KMS-11 (cell line): ENCODE results near the gene SETBP1.
A peak's percentile ranks its signal among the peaks of the same experiment; 100 is the strongest.

Experiments
- H2AFZ ChIP-seq: fragments of 200-600 bp; sonication (generic); 2 replicates; pipeline ENCODE4 v1.6.1; 2016; ENCODE audit warnings: antibody characterized with exemption, mixed run types, low read depth
- H3K27ac ChIP-seq: fragments of 200-600 bp; sonication (generic); 2 replicates; pipeline ENCODE4 v1.6.1; 2016; ENCODE audit warnings: mild to moderate bottlenecking, mixed run types
- H3K27me3 ChIP-seq: fragments of 200-600 bp; sonication (generic); 2 replicates; pipeline ENCODE4 v1.6.1; 2017; ENCODE audit warnings: mild to moderate bottlenecking, low read depth, mixed run types, moderate library complexity; ENCODE audit not compliant: insufficient read depth
- H3K36me3 ChIP-seq: fragments of 200-600 bp; sonication (generic); 2 replicates; pipeline ENCODE4 v1.6.1; 2017; ENCODE audit warnings: mild to moderate bottlenecking, mixed run types; ENCODE audit not compliant: insufficient read depth
- H3K4me1 ChIP-seq: fragments of 200-600 bp; sonication (generic); 2 replicates; pipeline ENCODE4 v1.6.1; 2016; ENCODE audit warnings: mild to moderate bottlenecking, low read depth, mixed run types; ENCODE audit not compliant: poor library complexity, severe bottlenecking
- H3K4me2 ChIP-seq: fragments of 200-600 bp; sonication (generic); 2 replicates; pipeline ENCODE4 v1.7.0; 2016; ENCODE audit warnings: mild to moderate bottlenecking, mixed run types
- H3K4me3 ChIP-seq: fragments of 200-600 bp; sonication (generic); IDR thresholded peaks from 2 replicates; pipeline ENCODE4 v1.6.1; 2017; ENCODE audit warnings: low read depth, low read length, mixed read lengths; ENCODE audit not compliant: insufficient read depth
- H3K79me2 ChIP-seq: fragments of 200-600 bp; sonication (generic); 2 replicates; pipeline ENCODE4 v1.6.1; 2016; ENCODE audit warnings: low read depth, mixed run types; ENCODE audit not compliant: insufficient read depth
- H3K9ac ChIP-seq: fragments of 200-600 bp; sonication (generic); 2 replicates; pipeline ENCODE4 v1.6.1; 2016; ENCODE audit warnings: mild to moderate bottlenecking, mixed run types
- H4K20me1 ChIP-seq: fragments of 200-600 bp; sonication (generic); 2 replicates; pipeline ENCODE4 v1.6.1; 2016; ENCODE audit warnings: mild to moderate bottlenecking, mixed run types; ENCODE audit not compliant: insufficient read depth
- CTCF ChIP-seq: fragments of 200-600 bp; sonication (generic); conservative IDR thresholded peaks from 2 replicates; pipeline ENCODE4 v1.6.1; 2017; ENCODE audit warnings: low read depth, mild to moderate bottlenecking, antibody characterized with exemption, low read length, moderate library complexity, mixed read lengths

SETBP1 gene

GRCh38 chr18:44837482-44838180 lies 156.9 kb downstream of the SETBP1 start:
- Histone ChIP-seq H3K4me3 (no peak overlapping the region), H3K79me2 (peaks cover 13% of the 10 kb centered on the region; the same call in 1 of the 2 replicates), H4K20me1 (no peaks in the 10 kb centered on the region), H2AFZ (no peak overlapping the region), H3K9ac (no peak overlapping the region), H3K27ac (no peak overlapping the region), H3K4me1 (peaks cover 39% of the 10 kb centered on the region), H3K27me3 (no peaks in the 10 kb centered on the region), H3K36me3 (no peaks in the 10 kb centered on the region), H3K4me2 (no peak overlapping the region)
- no peak for TF ChIP-seq CTCF

- H3K4me2 ChIP-seq = peak overlapping the region; percentile 31; the same call in 1 of the 2 replicates
- no peaks in the 10 kb centered on the region for H3K36me3 ChIP-seq
- no peak overlapping the region for H3K4me3 ChIP-seq
- H2AFZ ChIP-seq = no peak overlapping the region
- H3K27ac ChIP-seq = peak overlapping the region; percentile 34
- H3K27me3 ChIP-seq = no peaks in the 10 kb centered on the region
- no peaks in the 10 kb centered on the region for H4K20me1 ChIP-seq
- H3K79me2 ChIP-seq = peaks cover 5% of the 10 kb centered on the region; the same call in 1 of the 2 replicates
- H3K4me1 ChIP-seq = peaks cover 38% of the 10 kb centered on the region
- TF ChIP-seq CTCF = no peak
- peak overlapping the region; percentile 17; the same call in 1 of the 2 replicates for H3K9ac ChIP-seq
Measured at GRCh38 chr18:44838971-44839666, 158.4 kb downstream of the SETBP1 start.

- Histone ChIP-seq H2AFZ (no peak overlapping the region), H3K9ac (no peak overlapping the region), H3K4me3 (no peak overlapping the region), H3K4me2 (no peak overlapping the region; the same call in 1 of the 2 replicates), H3K79me2 (peaks cover 5% of the 10 kb centered on the region; the same call in 1 of the 2 replicates), H3K4me1 (peaks cover 34% of the 10 kb centered on the region), H4K20me1 (no peaks in the 10 kb centered on the region), H3K27ac (no peak overlapping the region; the same call in 1 of the 2 replicates), H3K27me3 (no peaks in the 10 kb centered on the region), H3K36me3 (no peaks in the 10 kb centered on the region)
- no peak for TF ChIP-seq CTCF
Measured at GRCh38 chr18:44840058-44840790, 159.5 kb downstream of the SETBP1 start.

- H3K9ac ChIP-seq = no peak overlapping the region
- no peaks in the 10 kb centered on the region for H4K20me1 ChIP-seq
- peaks cover 5% of the 10 kb centered on the region; the same call in 1 of the 2 replicates for H3K79me2 ChIP-seq
- H3K4me1 ChIP-seq = peaks cover 34% of the 10 kb centered on the region
- H3K4me3 ChIP-seq = no peak overlapping the region
- H3K36me3 ChIP-seq = no peaks in the 10 kb centered on the region
- TF ChIP-seq CTCF = no peak
- H2AFZ ChIP-seq = no peak overlapping the region
- no peaks in the 10 kb centered on the region for H3K27me3 ChIP-seq
- no peak overlapping the region for H3K4me2 ChIP-seq
- H3K27ac ChIP-seq = no peak overlapping the region
Measured at GRCh38 chr18:44841221-44841620, 160.5 kb downstream of the SETBP1 start.
